GM13976 (cell line): Measurements from ENCODE around the gene ATP5PB.

Experiments
- DNase-seq: peaks from one replicate; pipeline ENCODE4 v3.0.0; 2012; ENCODE audit warnings: low spot score
- CTCF ChIP-seq: IDR thresholded peaks from 2 replicates; pipeline ENCODE4 v1.5.1; 2012; ENCODE audit warnings: borderline replicate concordance, mild to moderate bottlenecking; ENCODE audit not compliant: insufficient read depth; ENCODE audit errors: extremely low read depth, missing control alignments, control extremely low read depth
- in situ Hi-C: fragments of 300-500 bp; cut with MboI; formaldehyde crosslinking; loops from one replicate; pipeline ENCODE4 v1.12.0; 2022; ENCODE audit warnings: low sequenced_read_pairs, mixed read lengths, inconsistent platforms; ENCODE audit not compliant: unreplicated experiment

The ATP5PB gene

GRCh38 chr1:111446546-111446945, 2.7 kb upstream of the ATP5PB start:
- DNase-seq: no peak
- in situ Hi-C loops: no loop called here
- no peak for TF ChIP-seq CTCF

DNA sequence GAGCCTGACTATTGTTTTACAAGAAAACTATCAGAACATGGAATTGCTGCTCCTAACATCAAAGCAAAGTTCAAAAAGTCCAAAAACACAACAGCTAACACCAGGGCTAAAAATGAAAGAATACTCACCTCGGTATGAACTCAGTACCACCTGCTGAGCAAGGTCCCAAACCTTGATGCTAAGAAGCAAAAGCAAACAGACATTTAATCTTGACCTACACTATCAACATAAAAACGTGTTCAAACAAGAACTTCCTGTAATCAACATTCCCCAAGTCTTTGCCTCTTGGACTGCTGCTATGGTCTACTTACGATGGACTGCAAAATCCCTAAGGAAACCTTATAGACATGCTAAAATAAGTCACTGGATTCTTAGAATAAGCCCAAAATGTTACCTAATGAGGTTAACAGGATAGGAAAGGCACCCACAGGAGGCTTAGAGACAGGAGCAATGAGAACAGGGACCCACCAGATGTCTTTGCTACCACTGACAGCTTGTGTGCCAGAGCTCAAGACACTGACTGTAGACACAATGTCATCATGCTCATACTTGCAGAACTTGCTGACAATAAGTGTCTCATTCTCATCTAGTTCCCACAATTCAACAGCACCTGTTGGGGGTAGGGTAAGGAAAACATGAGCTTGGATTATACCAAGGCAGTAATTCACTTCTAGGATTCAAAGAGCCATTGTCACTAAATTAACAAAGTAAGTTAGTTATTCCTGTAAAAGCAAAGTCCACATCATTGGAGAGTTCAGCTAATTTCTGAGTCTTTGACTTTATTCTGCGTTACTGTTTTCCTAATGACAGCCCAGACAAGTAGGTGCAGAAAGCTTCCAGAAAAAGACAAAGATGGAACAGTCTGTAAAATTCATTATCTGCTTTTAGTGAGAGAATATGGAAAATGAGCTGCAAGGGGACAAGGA, 2.0 kb upstream of the ATP5PB start:
- DNase-seq: no peak
- in situ Hi-C loops: no loop called here
- no peak for TF ChIP-seq CTCF

GRCh38 chr1:111448482-111448917, 764 bp upstream of the ATP5PB start:
- no peak for DNase-seq
- in situ Hi-C loops: no loop called here
- TF ChIP-seq CTCF: no peak

DNA sequence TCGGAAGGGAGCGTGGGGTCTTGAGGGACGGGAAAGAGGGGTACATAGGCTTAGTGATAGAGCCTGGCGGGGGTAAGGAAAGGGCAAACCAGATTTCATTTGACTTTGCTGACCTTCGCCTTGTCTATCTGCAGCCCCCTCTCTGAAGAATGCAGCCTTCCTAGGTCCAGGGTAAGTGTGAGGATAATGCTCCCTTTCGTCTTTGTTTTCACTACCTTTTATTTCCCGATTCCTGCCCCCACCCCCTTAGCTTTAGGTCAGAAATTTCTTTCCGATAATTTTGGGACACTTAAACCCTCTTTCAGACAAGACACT, 396 bp downstream of the ATP5PB start:
- TF ChIP-seq CTCF: no peak
- in situ Hi-C loops: no loop called here
- DNase-seq: no peak

- in situ Hi-C loops: no loop called here
- TF ChIP-seq CTCF: no peak
- no peak for DNase-seq
Observed at GRCh38 chr1:111450185-111450584, 921 bp downstream of the ATP5PB start.

DNA sequence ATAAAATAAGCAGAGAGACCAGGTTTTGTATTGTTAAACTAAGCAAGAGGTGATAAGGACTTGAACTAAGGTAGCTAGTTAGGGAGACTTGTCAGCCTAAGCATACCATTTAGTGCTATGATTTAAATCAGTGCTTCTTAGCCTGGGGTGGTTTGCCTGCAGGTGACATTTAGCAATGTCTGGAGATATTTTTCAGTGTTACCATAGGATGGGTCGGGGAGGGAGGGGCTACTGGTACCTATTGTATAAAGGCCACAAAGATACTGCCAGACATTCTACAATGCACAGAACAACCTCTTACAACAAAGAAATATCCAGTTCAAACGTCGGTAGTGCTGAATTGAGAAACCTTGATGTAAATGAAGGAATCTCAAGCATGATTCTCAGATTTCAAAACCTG, 3.3 kb downstream of the ATP5PB start:
- DNase-seq: no peak
- in situ Hi-C loops: no loop called here
- no peak for TF ChIP-seq CTCF
